Measurements from ENCODE around the gene SLC4A5. TPM values are rescaled to one million over a fixed set of nuclear protein-coding genes. Genes with fewer than 3 reads are reported as not detected.
"Not testable (repeated sequence)": the region's sequence is repeated elsewhere in the genome, so short reads cannot be mapped to it uniquely, and the experiment has no call there.

The SLC4A5 gene
- total RNA-seq, 1 experiment from 2014 or later = 0.08 TPM

- Histone ChIP-seq H3K4me1 (replicated peaks) (no peaks in the 10 kb centered on the region), H3K9me3 (replicated peaks) (no peaks in the 10 kb centered on the region; the same call in 1 of the 2 replicates), H3K27me3 (replicated peaks) (no peaks in the 10 kb centered on the region), H3K4me3 (no peak overlapping the region), H3K36me3 (peaks cover 8% of the 10 kb centered on the region; the same call in 1 of the 2 replicates), H3K27ac (no peak overlapping the region)
- no peak for DNase-seq (ENCODE audit: low read depth in 1 of 2, low spot score in 2 of 2)
Measured at GRCh38 chr2:74221604-74222299, 121.5 kb downstream of the SLC4A5 start.

GRCh38 chr2:74221091-74221490 is 122.1 kb downstream of the SLC4A5 start:
- no peaks in the 10 kb centered on the region for H3K27me3 ChIP-seq (replicated peaks)
- no peak for DNase-seq (ENCODE audit: low read depth in 1 of 2, low spot score in 2 of 2)
- no peak overlapping the region for H3K27ac ChIP-seq
- H3K4me1 ChIP-seq (replicated peaks) = no peaks in the 10 kb centered on the region
- peaks cover 8% of the 10 kb centered on the region for H3K36me3 ChIP-seq
- H3K4me3 ChIP-seq = no peak overlapping the region
- no peaks in the 10 kb centered on the region; the same call in 1 of the 2 replicates for H3K9me3 ChIP-seq (replicated peaks)

- Histone ChIP-seq H3K4me3 (no peak overlapping the region), H3K27me3 (replicated peaks) (no peaks in the 10 kb centered on the region), H3K27ac (no peak overlapping the region), H3K36me3 (peaks cover 17% of the 10 kb centered on the region), H3K4me1 (replicated peaks) (no peaks in the 10 kb centered on the region), H3K9me3 (replicated peaks) (no peaks in the 10 kb centered on the region; the same call in 1 of the 2 replicates)
- no peak for DNase-seq (ENCODE audit: low read depth in 1 of 2, low spot score in 2 of 2)
Measured at GRCh38 chr2:74219846-74220486, 123.2 kb downstream of the SLC4A5 start.

GRCh38 chr2:74216642-74217041 is 126.6 kb downstream of the SLC4A5 start:
- H3K4me1 ChIP-seq (replicated peaks) = no peaks in the 10 kb centered on the region
- no peaks in the 10 kb centered on the region for H3K27me3 ChIP-seq (replicated peaks)
- no peak overlapping the region for H3K4me3 ChIP-seq
- H3K27ac ChIP-seq = no peak overlapping the region
- H3K36me3 ChIP-seq = peaks cover 41% of the 10 kb centered on the region
- DNase-seq (ENCODE audit: low read depth in 1 of 2, low spot score in 2 of 2) = no peak
- H3K9me3 ChIP-seq (replicated peaks) = no peaks in the 10 kb centered on the region; the same call in 1 of the 2 replicates

GRCh38 chr2:74215771-74216170 is 127.4 kb downstream of the SLC4A5 start:
- H3K9me3 ChIP-seq (replicated peaks); H3K27me3 ChIP-seq (replicated peaks); H3K4me3 ChIP-seq; DNase-seq (ENCODE audit: low read depth in 1 of 2, low spot score in 2 of 2); H3K4me1 ChIP-seq (replicated peaks); H3K27ac ChIP-seq: not testable (repeated sequence)
- peaks cover 49% of the 10 kb centered on the region for H3K36me3 ChIP-seq

- Histone ChIP-seq H3K4me3 (no peak overlapping the region), H3K9me3 (replicated peaks) (no peaks in the 10 kb centered on the region), H3K27ac (no peak overlapping the region), H3K4me1 (replicated peaks) (no peaks in the 10 kb centered on the region), H3K27me3 (replicated peaks) (no peaks in the 10 kb centered on the region), H3K36me3 (peaks cover 71% of the 10 kb centered on the region)
- DNase-seq (ENCODE audit: low read depth in 1 of 2, low spot score in 2 of 2) = no peak
Measured at GRCh38 chr2:74212702-74213410, 130.4 kb downstream of the SLC4A5 start.

- no peak for DNase-seq (ENCODE audit: low read depth in 1 of 2, low spot score in 2 of 2)
- H3K27ac ChIP-seq = no peak overlapping the region
- peaks cover 64% of the 10 kb centered on the region for H3K36me3 ChIP-seq
- H3K4me1 ChIP-seq (replicated peaks) = no peaks in the 10 kb centered on the region
- H3K27me3 ChIP-seq (replicated peaks) = no peaks in the 10 kb centered on the region
- H3K9me3 ChIP-seq (replicated peaks) = no peaks in the 10 kb centered on the region
- no peak overlapping the region for H3K4me3 ChIP-seq
Measured at GRCh38 chr2:74206180-74206688, 137.0 kb downstream of the SLC4A5 start.

- Histone ChIP-seq H3K4me3 (no peak overlapping the region), H3K36me3 (peaks cover 57% of the 10 kb centered on the region), H3K9me3 (replicated peaks) (no peaks in the 10 kb centered on the region), H3K27me3 (replicated peaks) (no peaks in the 10 kb centered on the region), H3K27ac (no peak overlapping the region), H3K4me1 (replicated peaks) (no peaks in the 10 kb centered on the region)
- DNase-seq (ENCODE audit: low read depth in 1 of 2, low spot score in 2 of 2) = no peak
Measured at GRCh38 chr2:74205596-74205995, 137.6 kb downstream of the SLC4A5 start.

- peaks cover 52% of the 10 kb centered on the region for H3K36me3 ChIP-seq
Measured at GRCh38 chr2:74205113-74205512, 138.1 kb downstream of the SLC4A5 start.

GRCh38 chr2:74204436-74204835 is 138.8 kb downstream of the SLC4A5 start:
- no peaks in the 10 kb centered on the region for H3K27me3 ChIP-seq (replicated peaks)
- H3K27ac ChIP-seq = no peak overlapping the region
- H3K4me1 ChIP-seq (replicated peaks) = peaks cover 6% of the 10 kb centered on the region
- no peak overlapping the region for H3K4me3 ChIP-seq
- H3K36me3 ChIP-seq = peaks cover 46% of the 10 kb centered on the region
- no peaks in the 10 kb centered on the region for H3K9me3 ChIP-seq (replicated peaks)
- no peak for DNase-seq (ENCODE audit: low read depth in 1 of 2, low spot score in 2 of 2)

More at GRCh38 chr2:74205113-74205512, 138.1 kb downstream of the SLC4A5 start:
- Histone ChIP-seq H3K9me3 (replicated peaks) (no peaks in the 10 kb centered on the region), H3K27me3 (replicated peaks) (no peaks in the 10 kb centered on the region), H3K27ac (no peak overlapping the region), H3K4me1 (replicated peaks) (peaks cover under 1% of the 10 kb centered on the region), H3K4me3 (no peak overlapping the region)
- no peak for DNase-seq (ENCODE audit: low read depth in 1 of 2, low spot score in 2 of 2)

GRCh38 chr2:74201596-74201995 is 141.6 kb downstream of the SLC4A5 start:
- no peaks in the 10 kb centered on the region for H3K27me3 ChIP-seq (replicated peaks)
- DNase-seq (ENCODE audit: low read depth in 1 of 2, low spot score in 2 of 2) = no peak
- no peak overlapping the region for H3K4me3 ChIP-seq
- no peaks in the 10 kb centered on the region for H3K9me3 ChIP-seq (replicated peaks)
- peaks cover 14% of the 10 kb centered on the region for H3K4me1 ChIP-seq (replicated peaks)
- H3K27ac ChIP-seq = no peak overlapping the region
- H3K36me3 ChIP-seq = peaks cover 24% of the 10 kb centered on the region

- Histone ChIP-seq H3K9me3 (replicated peaks) (no peaks in the 10 kb centered on the region), H3K27me3 (replicated peaks) (no peaks in the 10 kb centered on the region), H3K36me3 (peaks cover 20% of the 10 kb centered on the region), H3K4me1 (replicated peaks) (peaks cover 14% of the 10 kb centered on the region), H3K27ac (no peak overlapping the region), H3K4me3 (no peak overlapping the region)
- no peak for DNase-seq (ENCODE audit: low read depth in 1 of 2, low spot score in 2 of 2)
Measured at GRCh38 chr2:74201196-74201595, 142.0 kb downstream of the SLC4A5 start.

- H3K4me3 ChIP-seq = peak overlapping the region; percentile 65
- DNase-seq (ENCODE audit: low read depth in 1 of 2, low spot score in 2 of 2) = no peak
- H3K27ac ChIP-seq = no peak overlapping the region
- H3K9me3 ChIP-seq (replicated peaks) = no peaks in the 10 kb centered on the region
- H3K4me1 ChIP-seq (replicated peaks) = peaks cover 14% of the 10 kb centered on the region
- peaks cover 14% of the 10 kb centered on the region for H3K36me3 ChIP-seq
- H3K27me3 ChIP-seq (replicated peaks) = no peaks in the 10 kb centered on the region
Measured at GRCh38 chr2:74199871-74200305, 143.3 kb downstream of the SLC4A5 start.
